ENCODE data around the gene EFHC1. TPM values are rescaled to one million over a fixed set of nuclear protein-coding genes. Genes with fewer than 3 reads are reported as not detected.

EFHC1 gene
- total RNA-seq, 1 experiment from 2014 or later = 12.4 TPM

GRCh38 chr6:52546192-52546591 lies 126.0 kb downstream of the EFHC1 start:
- no peak for TF ChIP-seq YY1 (IDR thresholded peaks at IDR 0.05; ENCODE audit: extremely low read depth, insufficient replicate concordance, low read depth, low read length)
- no peak for TF ChIP-seq CBX3 (IDR thresholded peaks at IDR 0.05; ENCODE audit: low read depth)
- no peak for TF ChIP-seq RAD21 (IDR thresholded peaks at IDR 0.05; ENCODE audit: low read depth)
- no peak for TF ChIP-seq MAX (IDR thresholded peaks at IDR 0.05)
- no peak for TF ChIP-seq ELF1 (IDR thresholded peaks at IDR 0.05; ENCODE audit: borderline replicate concordance, low read depth)
- TF ChIP-seq CTCF (IDR thresholded peaks at IDR 0.05 in 2 of 3, conservative IDR thresholded peaks at IDR 0.05 in 1 of 3; ENCODE audit: borderline replicate concordance in 1 of 3, insufficient read depth in 1 of 3, low read depth in 2 of 3, low read length in 2 of 3) = no peak
- TF ChIP-seq REST (IDR thresholded peaks at IDR 0.05; ENCODE audit: low read depth) = no peak
- no peak for TF ChIP-seq FOSL1 (IDR thresholded peaks at IDR 0.05; ENCODE audit: low read depth)
- no peak for TF ChIP-seq EZH2 (IDR thresholded peaks at IDR 0.05)
- no peak for TF ChIP-seq SP1 (IDR thresholded peaks at IDR 0.05; ENCODE audit: low read depth)
- no peak for TF ChIP-seq JUND (IDR thresholded peaks at IDR 0.05)
- TF ChIP-seq CEBPB (IDR thresholded peaks at IDR 0.05; ENCODE audit: low read depth) = no peak
- no peak for TF ChIP-seq TCF7L2 (IDR thresholded peaks at IDR 0.05; ENCODE audit: borderline replicate concordance, extremely low read depth, insufficient read depth, insufficient read length)
- intact Hi-C loops (cut with micrococcal nuclease) = no loop called here
- DNase-seq (ENCODE audit: low read depth, low spot score) (no peak), ATAC-seq (no peak)
- POLR2A ChIA-PET = no interaction called here
- H3K79me2 ChIP-seq (ENCODE audit: insufficient read depth, low read length) = peaks cover 48% of the 10 kb centered on the region
- H3K9ac ChIP-seq (ENCODE audit: low read length) = no peak overlapping the region
- no peaks in the 10 kb centered on the region for H3K9me3 ChIP-seq (ENCODE audit: control insufficient read depth in 1 of 2, insufficient read depth in 1 of 2, low read depth in 1 of 2, low read length in 2 of 2)
- no peaks in the 10 kb centered on the region for H4K20me1 ChIP-seq (ENCODE audit: insufficient read depth)
- peaks cover 12 to 29% of the 10 kb centered on the region in 2 experiments for H3K4me1 ChIP-seq (ENCODE audit: control insufficient read depth in 1 of 2, insufficient read depth in 2 of 2, low read length in 2 of 2)
- RAD21 ChIA-PET (ENCODE audit: low non-redundant PET in 1 of 2, low total read pairs in 2 of 2, uncharacterized antibody in 2 of 2, unreplicated experiment in 2 of 2) = no interaction called here
- CTCF ChIA-PET = no interaction called here
- H3K4me3 ChIP-seq (replicated peaks in 1 of 2; ENCODE audit: low read depth in 1 of 2, low read length in 2 of 2) = no peak overlapping the region
- H3K27me3 ChIP-seq (ENCODE audit: insufficient read depth, low read length) = no peaks in the 10 kb centered on the region
- no peak overlapping the region for H2AFZ ChIP-seq (ENCODE audit: low read depth, low read length, poor library complexity, severe bottlenecking)
- H3K27ac ChIP-seq (ENCODE audit: low read depth, low read length) = no peak overlapping the region
- no peaks in the 10 kb centered on the region for H3K36me3 ChIP-seq (ENCODE audit: control insufficient read depth in 1 of 2, insufficient read depth in 2 of 2, low read length in 2 of 2)
- no peak overlapping the region for H3K4me2 ChIP-seq (ENCODE audit: low read length)
- H3K9me2 ChIP-seq (ENCODE audit: insufficient read depth) = no peaks in the 10 kb centered on the region
- no TSS peak for BruUV-seq (replicated peaks)

All from HCT116 (cell line).